Skeletal muscle cell (primary cell): ENCODE data around the gene GPR137C.

Source experiments
- DNase-seq: peaks from one replicate; pipeline ENCODE4 v3.0.0-alpha.2; 2010; ENCODE audit warnings: low read depth
- H3K4me3 ChIP-seq: 2 replicates; pipeline ENCODE4 v1.5.1; 2011; ENCODE audit warnings: low read depth, mild to moderate bottlenecking, control low read depth, low read length, moderate library complexity

The GPR137C gene, protein sequence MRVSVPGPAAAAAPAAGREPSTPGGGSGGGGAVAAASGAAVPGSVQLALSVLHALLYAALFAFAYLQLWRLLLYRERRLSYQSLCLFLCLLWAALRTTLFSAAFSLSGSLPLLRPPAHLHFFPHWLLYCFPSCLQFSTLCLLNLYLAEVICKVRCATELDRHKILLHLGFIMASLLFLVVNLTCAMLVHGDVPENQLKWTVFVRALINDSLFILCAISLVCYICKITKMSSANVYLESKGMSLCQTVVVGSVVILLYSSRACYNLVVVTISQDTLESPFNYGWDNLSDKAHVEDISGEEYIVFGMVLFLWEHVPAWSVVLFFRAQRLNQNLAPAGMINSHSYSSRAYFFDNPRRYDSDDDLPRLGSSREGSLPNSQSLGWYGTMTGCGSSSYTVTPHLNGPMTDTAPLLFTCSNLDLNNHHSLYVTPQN

DNA sequence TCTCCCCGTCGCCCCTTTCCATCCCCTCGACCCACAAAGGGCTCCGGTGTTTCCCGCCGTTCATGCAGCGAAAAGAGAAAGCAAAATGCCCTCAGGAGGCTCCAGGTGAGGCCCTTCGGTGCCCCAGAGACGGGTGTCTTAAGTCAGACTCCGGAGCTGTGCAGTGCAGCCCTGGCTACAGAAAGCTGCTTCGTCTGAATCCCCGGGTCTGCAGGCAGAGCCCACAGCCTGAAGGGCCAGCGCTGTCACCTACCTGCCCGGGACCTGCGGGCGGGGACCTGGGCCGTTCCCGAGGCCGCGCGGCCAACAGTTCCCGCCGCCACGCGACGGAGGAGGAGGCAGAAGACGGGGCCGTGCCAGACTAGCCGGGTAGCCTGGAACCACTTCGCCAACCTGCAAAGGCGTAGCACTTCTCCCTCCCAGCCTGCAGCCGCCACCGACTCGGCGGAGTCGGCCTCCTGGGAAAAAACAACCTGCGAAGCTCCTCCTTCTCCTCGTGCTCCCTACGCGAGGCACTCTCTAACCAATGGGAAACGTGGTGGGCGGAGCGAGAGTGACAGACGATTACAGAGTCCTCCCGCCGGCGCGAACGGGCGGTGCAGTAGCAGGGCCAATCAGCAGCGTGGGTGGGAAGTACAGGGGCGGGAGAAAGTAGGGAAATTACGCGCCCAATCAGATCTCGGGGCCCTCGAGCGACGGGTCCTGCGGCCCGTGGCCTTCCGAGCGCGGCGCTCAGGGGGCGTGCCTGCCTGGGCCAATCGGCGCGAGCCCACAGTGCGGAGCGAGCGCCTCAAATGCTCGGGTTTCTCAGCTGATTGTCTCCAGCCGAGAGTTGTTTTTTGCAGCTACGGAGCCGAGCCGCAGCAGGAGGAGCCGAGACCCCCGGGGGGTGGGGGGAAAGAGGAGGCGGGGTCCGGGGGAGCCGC is at the start of gene GPR137C, which contains the start of gene TXNDC16:
TSS of gene GPR137C (plus strand) at position 774 of the 926 bp plus-strand sequence. CDS start 312 bp downstream, outside the sequence.
TSS of gene TXNDC16 (minus strand) at position 443 of the 926 bp plus-strand sequence. CDS start 8,948 bp downstream, outside the sequence.
- H3K4me3 ChIP-seq, result peak within 1 kb of the TSS; percentile 76
- DNase-seq, result peak; percentile 98

DNA sequence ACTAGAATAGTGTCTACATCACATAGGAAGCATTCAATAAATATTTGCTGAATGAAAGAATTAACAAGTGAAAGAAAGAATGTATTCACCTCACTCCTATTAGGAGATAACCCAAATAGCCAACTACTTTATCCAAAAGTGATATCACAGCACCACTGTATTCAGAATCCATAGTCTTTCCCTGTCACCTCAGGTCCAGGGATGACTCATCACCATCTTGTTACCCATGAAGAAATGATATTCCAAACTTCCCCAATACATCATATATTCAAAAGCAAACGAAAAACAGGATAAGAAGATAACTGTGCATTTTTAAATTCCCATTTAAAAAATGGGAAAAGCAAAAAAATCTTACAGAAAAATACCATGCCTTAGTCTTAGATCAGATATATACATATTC is 39.4 kb upstream of the GPR137C start:
- no peak for DNase-seq
- no peak overlapping the region for H3K4me3 ChIP-seq

DNA sequence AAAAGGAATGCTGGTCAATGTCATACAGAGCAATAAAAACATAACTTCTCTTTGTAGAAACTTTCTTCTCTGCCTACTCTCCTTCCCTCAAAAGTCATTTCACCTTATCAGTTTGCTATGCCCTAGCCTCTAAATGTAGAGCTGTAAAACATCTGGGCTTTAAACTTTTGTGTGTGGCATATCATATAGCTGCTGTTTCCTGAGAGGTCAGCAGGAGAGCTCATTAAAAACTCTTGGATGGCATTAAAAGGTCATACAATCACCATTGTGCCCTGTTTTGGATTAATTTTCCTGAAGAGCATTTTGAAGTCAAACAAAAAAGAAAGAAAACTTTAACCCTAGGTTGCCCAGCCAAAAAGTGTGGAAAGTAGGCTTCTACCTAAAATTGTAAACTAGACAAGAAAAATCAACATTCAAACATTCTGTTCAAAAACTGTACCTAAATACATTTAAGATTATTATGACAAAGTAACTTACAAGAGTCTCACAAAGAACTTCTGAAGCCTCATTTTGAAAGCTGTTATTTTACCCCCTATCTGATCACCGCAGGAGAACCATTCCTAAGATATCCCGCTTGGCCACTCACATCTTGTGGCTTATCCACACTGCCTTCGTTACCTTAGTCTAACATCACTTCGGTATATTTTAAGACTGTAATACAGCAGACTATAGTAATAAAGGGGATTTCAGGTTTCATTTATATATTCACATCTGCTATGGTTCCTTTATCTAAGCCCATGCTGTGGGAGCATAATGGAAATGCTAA is 38.4 kb upstream of the GPR137C start:
- DNase-seq, result no peak
- no peak overlapping the region for H3K4me3 ChIP-seq

DNA sequence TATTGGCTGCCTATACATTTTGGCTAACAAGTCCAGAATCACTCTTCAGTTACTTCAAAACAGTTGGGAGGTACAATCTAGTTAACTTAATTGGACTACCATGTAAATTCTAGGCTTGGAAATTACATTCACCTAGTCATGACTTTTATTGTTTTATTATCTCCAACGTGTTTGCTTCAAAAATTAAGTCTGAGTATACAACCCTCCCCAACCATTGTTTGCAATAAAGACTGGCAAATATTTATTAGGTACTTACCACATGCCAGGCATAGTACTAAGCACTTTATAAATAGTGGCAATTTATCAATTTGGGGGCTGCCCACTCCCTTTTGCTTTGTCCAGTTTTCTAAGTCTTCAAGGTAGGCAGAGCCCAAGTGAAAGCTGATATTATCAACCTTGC is 30.6 kb upstream of the GPR137C start:
- no peak for DNase-seq

DNA sequence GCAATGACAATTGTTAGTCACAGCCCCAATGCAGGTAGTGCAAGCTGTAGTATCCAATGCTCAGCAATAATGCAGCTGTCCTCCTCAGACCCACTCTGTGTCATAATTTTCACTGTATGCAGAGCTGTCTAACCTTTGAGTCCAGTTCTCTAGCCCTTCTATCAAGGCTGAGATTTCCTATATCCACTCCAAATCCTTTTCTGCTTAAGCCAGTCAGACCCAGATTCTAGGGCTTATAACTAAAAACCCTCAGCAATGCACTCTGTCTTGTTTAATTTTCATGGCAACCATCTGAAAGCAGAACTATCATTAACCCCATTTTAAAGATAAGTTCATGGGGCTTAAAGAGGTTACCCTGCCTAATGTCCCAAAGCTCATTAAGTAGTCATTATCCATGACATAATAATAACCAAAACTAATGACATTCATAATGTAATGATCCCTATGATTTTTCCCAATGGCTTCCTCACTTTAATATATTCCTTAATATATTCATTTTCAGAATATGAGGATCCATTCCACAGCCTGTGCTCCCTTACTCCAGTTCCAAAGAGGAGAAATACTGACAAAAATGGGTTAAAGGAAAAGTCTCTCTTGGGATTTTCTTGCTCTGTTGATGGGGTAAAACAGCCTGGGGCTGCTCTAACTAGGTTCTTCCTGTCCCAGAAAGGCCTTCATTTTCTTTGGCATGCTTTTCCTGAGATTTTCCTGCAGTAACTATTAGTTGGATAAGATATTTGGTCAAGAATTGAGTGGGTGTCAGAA is 29.9 kb upstream of the GPR137C start:
- DNase-seq, result no peak
- H3K4me3 ChIP-seq, result no peak overlapping the region

More for the DNA sequence above, 30.6 kb upstream of the GPR137C start:
- H3K4me3 ChIP-seq, result no peak overlapping the region

DNA sequence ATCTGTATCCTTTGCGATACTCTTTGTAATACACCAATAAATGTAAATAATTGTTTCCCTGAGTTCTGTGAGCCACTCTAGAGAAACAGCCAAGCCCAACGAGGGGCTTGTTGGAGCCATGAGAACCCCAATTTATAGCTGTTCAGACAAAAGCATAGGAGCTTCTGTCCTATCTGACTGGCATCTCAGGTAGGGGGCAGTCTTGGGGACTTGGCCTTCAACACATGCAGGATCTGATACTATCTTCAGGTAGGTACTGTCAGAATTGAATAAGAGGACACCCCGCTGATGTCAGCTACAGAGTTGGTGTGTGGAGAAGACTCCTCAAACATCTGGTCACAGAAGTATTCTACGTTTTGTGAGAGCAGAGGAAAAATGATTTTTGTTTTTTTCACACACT is 25.6 kb upstream of the GPR137C start:
- no peak overlapping the region for H3K4me3 ChIP-seq
- no peak for DNase-seq

DNA sequence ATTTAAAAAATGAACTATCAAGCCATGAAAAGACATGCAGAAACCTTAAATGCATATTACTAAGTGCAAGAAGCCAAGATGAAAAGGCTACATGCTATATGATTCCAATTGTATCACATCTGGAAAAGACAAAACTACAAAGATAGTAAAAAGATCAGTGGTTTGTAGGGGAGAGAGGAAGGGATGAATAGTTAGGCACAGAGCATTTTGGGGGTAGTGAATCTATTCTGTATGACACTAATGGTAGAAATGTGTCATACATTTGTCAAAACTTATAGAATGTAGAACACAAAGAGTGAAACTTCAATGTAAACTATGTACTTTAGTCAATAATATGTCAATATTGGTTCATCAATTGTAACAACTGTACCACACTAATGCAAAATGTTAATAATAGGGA is 21.2 kb upstream of the GPR137C start:
- no peak overlapping the region for H3K4me3 ChIP-seq
- DNase-seq, result no peak

DNA sequence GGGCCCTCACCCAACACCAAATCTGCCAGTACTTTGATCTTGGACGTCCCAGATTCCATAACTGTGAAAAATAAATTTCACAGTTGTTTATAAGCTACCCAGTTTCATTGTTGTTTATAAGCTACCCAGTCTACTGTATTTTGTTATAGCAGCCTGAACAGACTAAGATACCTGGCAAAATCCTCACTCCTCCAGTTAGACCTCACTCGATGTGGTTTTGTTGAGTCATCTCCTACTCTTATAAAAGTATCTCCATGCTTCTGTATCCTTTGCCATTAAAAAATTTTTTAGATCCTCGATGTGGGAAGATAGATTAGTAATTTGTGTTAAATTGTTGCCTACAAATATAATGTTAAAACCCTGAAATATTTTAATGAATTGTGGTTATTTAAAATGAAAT is 16.4 kb upstream of the GPR137C start:
- no peak for DNase-seq
- no peak overlapping the region for H3K4me3 ChIP-seq

DNA sequence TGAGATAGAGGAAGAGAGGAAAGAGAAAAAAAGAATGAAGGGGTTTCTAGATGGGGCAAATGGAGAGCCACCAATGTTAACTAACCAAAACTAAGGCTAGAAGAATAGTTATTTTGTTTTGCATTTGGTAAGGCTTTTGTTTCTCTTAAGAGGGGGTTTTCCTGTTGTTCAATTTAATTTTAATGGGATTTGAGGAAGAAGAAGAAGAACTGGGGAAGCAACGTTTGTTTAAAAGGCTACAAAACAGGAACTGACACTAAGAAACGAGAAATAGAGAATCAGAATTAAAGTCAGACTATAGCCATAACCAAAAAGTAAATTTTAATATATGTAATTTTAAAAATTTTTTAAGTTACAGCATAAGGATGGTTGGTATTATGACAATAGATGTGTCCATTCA is 14.0 kb upstream of the GPR137C start:
- no peak for DNase-seq
- H3K4me3 ChIP-seq, result no peak overlapping the region

DNA sequence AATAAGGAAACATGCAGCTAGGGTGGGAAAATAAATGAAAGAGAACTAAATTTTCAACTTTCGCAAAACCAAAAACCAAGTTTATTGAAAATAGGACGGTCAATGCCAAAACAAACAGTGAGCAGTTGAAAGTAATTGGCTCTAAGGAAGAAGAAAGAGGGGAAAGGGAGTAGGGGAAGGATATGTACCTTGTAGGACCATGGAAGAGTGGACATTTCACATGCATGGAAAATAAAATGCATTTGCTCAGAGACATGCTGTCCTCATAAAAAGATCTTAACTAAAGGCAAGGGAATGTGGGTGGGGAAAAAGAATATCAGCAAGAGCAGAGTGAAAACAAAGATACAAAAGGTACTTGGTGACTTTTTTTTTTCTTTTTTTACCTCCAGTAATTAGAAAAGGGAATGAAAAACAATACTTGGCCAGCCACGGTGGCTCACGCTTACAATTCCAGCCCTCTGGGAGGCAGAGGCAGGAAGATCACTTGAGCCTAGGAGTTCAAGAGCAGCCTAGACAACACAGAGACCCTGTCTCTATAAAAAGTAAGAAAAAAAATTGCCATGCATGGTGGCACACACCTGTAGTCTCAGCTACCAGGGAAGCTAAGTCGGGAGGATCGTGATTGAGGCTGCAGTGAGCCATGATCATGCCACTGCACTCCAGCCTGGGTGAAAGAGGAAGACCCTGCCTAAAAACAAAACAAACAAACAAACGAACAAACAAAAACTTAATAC is 6.9 kb upstream of the GPR137C start:
- no peak overlapping the region for H3K4me3 ChIP-seq
- no peak for DNase-seq

DNA sequence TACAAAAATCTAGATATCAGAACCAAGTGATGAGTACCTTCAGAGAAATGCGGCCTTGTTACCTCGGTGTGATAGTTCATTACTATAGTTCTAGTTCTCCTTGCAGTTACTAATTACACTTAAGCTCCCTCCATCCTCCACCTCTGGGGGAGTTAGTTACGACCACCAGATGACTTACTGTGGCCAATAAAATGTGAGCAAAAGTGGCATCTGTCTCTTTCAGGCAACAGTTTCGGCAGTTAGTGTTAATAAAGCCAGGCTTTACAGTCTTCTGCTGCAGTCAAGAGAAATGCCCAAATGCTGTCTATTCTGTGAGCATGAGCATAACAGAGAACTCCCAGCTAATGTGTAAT is 6.3 kb upstream of the GPR137C start:
- H3K4me3 ChIP-seq, result no peak overlapping the region
- no peak for DNase-seq

DNA sequence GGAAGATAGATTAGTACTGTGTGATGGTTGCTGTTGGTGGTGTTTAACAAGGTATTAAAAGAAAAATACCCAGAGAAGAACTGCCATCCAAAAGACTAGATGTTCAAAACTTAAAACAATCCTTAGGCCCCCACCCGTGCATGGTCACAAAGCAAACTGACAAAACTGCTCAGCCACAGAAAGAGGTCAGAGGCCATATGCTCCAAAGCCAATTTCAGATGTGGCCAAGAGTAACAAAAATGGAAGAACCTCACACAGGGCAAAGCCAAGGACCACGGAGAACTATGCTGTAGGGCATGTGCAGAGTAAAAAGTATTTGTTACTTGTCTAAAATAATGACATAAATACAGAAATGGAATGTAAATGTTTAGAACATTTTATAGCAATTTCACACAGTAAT is 5.6 kb upstream of the GPR137C start:
- H3K4me3 ChIP-seq, result no peak overlapping the region
- no peak for DNase-seq

DNA sequence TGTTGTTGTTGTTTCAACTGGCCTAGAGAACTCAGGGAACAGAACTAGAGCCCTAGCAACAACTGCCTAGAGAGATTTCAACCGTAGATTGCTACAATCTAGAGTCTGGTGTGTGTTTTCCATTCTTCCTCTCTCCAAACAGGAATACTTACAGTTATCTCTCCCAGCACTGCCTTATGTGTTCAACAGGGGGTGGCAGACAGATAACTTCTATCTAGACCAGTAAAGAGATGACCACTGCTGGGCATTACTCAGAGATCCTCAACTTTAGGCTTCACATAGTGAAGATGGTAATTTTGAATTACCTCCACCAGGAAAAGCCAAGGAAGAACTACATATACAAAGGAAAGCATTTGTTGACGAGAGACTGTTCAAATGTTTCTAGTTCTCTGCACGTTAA is 5.1 kb upstream of the GPR137C start:
- DNase-seq, result no peak
- H3K4me3 ChIP-seq, result no peak overlapping the region

DNA sequence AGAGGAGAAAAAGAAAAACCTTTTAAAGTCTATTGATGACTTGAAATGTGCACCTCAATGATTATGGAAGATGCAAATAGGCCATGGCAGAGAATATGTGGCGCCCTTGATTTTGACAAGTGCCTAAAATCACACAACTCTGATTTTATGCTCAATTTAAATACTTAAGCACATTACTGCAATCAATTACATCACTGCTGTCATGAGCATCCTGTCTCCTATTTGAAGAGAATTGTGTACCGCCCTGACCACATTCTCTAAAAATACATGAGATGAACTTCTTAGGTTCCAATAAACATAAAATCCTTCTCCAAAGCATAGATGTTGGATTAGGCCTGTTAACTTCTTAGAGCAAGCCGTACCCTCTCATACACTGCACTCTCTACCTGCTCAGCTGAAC is 2.0 kb upstream of the GPR137C start:
- H3K4me3 ChIP-seq, result no peak overlapping the region
- no peak for DNase-seq

DNA sequence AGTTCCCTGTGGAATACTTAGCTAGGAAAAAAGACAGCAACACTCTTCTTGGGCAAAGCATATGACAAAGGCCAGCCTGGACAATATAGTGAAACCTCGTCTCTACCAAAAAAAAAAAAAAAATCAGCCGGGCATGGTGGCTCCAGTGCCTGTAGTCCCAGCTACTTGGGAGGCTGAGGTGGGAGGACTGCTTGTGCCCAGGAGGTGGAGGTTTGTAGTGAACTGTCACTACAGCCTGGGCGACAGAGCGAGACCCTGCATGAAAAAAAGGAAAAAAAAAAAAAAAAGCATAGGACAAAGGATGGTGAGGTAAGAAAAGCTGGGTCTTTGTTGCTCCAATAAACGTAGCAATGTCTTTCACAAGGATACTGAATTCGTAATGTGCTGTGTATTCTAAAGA is 1.4 kb upstream of the GPR137C start:
- no peak for DNase-seq
- no peak overlapping the region for H3K4me3 ChIP-seq

DNA sequence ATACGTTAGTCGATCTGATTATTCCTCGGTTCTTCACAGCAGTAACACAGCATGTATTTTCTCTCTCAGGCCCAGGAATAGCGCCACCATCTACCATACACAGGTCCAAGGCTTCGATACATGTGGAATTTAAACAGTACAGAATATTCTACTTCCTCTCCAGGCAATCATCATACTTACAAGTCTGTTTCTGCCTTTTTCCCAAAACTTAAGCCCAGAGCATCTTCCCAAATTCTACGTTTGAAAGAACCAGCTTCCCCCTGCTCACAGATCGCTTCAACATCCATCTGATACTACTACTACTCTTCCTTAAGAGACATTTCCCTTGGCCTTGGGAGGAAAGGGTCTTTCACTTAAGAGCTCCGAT is 957 bp upstream of the GPR137C start:
- peak overlapping the region; percentile 76 for H3K4me3 ChIP-seq
- no peak for DNase-seq

DNA sequence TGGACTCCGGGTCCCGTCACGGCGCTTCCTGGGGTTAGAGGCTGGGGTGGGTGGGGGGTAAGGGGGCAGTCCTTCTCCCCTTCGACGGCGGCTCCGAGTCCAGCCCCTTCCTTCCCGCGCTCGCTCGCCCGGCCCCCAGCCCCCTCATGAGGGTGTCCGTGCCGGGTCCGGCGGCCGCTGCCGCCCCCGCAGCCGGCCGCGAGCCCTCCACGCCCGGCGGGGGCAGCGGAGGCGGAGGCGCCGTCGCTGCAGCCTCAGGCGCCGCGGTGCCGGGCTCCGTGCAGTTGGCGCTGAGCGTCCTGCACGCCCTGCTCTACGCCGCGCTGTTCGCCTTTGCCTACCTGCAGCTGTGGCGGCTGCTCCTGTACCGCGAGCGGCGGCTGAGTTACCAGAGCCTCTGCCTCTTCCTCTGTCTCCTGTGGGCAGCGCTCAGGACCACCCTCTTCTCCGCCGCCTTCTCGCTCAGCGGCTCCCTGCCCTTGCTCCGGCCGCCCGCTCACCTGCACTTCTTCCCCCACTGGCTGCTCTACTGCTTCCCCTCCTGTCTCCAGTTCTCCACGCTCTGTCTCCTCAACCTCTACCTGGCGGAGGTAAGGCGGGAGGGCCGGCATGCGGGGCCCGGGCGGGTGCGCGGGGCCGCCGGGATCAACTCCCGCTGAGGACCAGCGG is 500 bp downstream of the GPR137C start:
- no peak for DNase-seq
- H3K4me3 ChIP-seq, result peak overlapping the region; percentile 76
